GM18505 (cell line): ENCODE results near the gene SHISA6.

Experiments
- ATAC-seq: cut with Tn5 transposase; IDR thresholded peaks from one replicate; pipeline ENCODE4 v1.9.1; 2021; ENCODE audit not compliant: unreplicated experiment
- POLR2A ChIP-seq: IDR thresholded peaks from 4 replicates; pipeline ENCODE4 v1.6.1; 2011; ENCODE audit warnings: borderline replicate concordance; ENCODE audit not compliant: insufficient read depth, insufficient read length; ENCODE audit errors: extremely low read depth

The SHISA6 gene

GRCh38 chr17:11356371-11356770 lies 115.4 kb downstream of the SHISA6 start:
- no peak for ATAC-seq
- TF ChIP-seq POLR2A = no peak

DNA sequence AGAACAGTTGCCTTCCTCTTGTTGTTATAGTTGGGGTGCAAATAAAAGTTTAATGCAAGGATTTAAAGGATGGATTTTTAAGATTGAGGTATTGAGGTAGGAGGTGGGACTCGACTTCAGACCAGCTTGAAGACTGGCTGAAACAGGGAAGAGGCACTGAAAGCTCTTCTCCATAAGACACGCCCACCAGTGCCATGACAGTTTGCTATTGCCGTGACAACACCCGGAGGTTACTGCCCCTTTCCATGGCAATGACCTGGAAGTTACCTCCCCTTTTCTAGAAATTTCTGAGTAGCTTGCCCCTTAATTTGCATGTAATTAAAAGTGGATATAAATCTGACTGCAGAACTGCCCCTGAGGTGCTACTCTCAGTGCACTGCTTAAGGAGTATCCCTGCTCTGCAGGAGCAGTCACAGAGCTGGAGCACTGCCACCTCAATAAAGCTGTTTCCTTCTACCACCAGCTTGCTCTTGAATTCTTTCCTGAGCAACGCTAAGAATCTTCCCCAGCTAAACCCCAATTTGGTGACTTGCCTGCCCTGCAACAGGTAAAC lies 122.6 kb downstream of the SHISA6 start:
- TF ChIP-seq POLR2A = no peak
- no peak for ATAC-seq

DNA sequence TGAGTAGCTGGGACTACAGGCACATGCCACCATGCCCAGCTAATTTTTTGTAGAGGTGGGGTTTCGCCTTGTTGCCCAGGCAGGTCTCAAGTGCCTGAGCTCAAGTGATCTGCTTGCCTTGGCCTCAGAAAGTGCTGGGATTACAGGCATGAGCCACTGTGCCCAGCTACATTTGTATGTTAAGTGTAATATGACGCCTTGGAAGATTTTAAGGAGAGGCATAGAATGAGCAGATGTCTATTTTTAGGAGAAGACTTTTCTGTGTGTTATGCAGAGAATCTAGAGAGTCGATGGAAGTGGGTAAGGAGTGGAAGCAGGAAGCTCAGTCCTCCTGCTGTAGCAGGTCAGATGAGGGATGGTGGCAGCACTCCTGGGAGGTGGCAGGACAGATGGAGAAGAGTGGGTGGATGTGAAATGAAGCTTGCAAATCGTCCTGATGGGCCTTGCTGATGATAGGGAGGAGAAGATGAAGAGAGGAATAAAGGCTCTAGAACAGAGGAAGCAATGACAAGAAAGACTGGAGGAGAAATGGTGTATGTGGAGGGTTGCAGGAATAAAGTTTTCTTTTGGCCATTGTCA lies 125.3 kb downstream of the SHISA6 start:
- ATAC-seq = no peak
- no peak for TF ChIP-seq POLR2A

- TF ChIP-seq POLR2A = no peak
- ATAC-seq = no peak
Measured at GRCh38 chr17:11369575-11369974, 128.6 kb downstream of the SHISA6 start.

- ATAC-seq = no peak
- TF ChIP-seq POLR2A = no peak
Measured at GRCh38 chr17:11372692-11373091, 131.7 kb downstream of the SHISA6 start.

DNA sequence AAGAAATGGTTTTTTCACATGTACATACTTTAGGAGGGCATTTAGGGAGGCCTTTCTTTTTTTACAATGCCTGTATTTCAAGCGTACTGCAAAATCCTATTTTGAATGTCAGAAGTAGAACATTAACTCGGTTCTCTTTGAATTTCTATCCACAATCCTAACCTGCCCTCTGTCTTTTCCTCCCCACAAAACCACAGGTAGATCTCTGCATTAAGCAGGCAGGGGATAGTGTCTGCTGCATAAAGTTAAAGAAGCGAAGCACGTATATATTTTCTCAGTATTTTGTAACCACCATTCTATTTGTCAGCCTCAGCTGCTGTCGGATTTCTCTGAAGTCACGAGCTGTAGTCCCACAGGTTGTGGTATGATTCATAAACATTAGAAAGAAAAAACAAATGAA lies 137.5 kb downstream of the SHISA6 start:
- ATAC-seq = no peak
- TF ChIP-seq POLR2A = no peak

DNA sequence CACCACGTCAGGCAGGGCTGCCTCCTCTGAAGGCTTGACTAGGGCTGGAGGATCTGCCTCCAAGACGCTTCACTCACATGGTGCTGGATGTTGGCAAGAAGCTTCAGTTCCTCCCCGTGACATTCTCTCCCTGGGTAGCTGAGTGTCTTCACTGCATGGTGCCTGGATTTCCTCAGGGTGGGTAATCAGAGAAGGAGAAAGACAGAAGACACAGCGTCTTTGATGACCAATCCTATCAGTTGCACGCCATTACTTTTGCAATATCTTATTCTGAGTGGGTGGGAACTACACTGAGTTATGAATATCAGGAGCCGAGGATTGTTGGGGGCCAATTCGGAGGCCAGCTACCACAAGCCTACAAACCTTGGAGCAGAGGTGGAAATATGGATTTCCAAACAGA lies 139.7 kb downstream of the SHISA6 start:
- no peak for TF ChIP-seq POLR2A
- no peak for ATAC-seq

DNA sequence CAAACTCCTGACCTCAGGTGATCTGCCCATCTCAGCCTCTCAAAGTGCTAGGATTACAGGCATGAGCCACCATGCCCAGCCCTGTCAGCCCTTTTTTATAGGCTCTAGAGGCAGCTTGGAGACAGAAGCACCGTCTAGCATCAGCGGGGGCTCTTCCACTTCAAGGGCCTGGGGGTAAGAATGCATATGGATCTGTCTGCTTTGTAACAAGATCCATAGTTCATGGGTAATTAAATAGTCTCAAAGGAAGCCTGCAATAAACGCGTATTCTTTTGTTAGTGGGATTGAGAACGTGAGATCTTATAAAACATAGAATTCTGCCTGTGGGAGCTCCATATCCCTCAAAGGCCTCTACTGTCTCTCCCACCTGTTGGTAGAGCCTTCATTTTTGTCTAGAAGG lies 142.1 kb downstream of the SHISA6 start:
- ATAC-seq = no peak
- no peak for TF ChIP-seq POLR2A

DNA sequence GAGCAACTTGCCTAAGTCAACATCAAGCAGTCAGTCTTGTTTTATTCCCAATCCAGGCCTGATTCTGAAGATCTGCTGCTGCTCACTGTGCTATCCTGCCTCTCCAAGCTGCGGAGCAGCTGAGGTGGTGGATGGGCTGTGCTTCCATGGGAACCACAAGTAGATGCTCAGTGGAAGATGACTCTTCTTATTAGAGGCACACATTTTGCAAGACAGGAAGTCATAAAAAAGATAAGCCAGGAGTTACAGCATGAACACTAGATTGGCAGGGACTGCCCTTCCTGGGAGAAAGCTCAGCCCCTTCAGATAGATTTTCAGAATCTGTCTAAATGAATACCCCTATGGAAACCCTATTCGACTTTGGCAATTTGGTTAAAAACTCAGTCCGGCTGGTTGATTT lies 143.1 kb downstream of the SHISA6 start:
- no peak for TF ChIP-seq POLR2A
- no peak for ATAC-seq

DNA sequence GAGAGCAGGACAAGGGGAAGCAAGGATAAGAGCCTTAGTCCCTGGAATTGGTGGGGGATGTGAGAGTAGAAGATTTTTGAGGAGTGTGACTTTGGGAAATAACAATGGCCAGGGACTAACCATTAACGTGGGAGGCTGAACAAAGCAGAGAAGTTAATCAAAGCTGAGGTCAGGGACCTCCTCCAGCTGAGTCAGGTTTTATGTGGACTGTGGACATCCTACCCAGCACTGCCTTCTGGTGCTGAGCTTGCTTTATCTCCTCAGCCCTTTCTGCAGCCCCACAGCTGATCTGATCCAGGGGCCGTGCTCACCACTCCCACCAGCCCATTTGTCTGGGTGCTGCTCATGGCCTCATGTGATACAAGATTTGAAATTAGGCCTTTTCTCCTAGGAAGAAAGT lies 146.6 kb downstream of the SHISA6 start:
- ATAC-seq = no peak
- TF ChIP-seq POLR2A = no peak

DNA sequence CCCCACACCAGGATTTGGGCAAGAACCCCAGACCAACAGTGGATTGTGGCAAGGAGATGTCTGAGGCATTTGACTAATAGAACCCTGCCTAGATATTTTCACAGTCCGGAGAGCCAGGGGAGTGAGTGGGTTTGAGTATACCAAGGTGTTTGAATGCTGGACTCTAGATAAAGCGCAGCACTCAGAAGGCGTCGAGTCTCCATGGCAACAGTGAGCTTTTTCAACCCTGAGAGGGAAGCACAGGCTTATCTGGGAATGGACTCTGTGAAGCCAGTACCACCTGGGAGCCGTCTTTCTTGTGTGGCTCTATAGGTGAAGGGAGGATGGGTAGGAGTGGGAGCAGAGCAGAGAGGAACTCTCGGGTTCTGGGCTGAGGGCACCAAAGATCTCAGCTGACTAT lies 147.0 kb downstream of the SHISA6 start:
- TF ChIP-seq POLR2A = no peak
- ATAC-seq = no peak

DNA sequence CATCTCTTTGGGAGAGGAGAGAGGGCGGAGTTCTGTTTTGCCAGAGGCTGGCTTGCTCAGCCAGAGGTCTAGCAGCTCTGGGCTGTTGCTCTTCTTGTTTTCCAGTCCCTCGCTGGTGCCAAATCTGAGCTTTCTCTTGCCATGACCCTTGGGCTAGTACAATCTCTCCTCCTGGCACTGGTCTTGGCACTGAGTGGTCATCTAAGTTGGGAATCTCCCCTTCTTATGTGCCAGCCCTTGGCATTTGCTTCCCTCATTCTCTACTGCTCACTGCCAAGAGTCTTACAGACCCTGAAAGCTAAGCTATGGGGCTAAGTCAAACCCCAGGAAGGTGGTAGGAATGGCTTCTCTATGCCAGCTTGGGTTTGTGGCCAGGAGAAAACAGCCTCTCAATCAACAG lies 148.6 kb downstream of the SHISA6 start:
- TF ChIP-seq POLR2A = no peak
- ATAC-seq = no peak

GRCh38 chr17:11391134-11391533 lies 150.1 kb downstream of the SHISA6 start:
- TF ChIP-seq POLR2A = no peak
- ATAC-seq = no peak

DNA sequence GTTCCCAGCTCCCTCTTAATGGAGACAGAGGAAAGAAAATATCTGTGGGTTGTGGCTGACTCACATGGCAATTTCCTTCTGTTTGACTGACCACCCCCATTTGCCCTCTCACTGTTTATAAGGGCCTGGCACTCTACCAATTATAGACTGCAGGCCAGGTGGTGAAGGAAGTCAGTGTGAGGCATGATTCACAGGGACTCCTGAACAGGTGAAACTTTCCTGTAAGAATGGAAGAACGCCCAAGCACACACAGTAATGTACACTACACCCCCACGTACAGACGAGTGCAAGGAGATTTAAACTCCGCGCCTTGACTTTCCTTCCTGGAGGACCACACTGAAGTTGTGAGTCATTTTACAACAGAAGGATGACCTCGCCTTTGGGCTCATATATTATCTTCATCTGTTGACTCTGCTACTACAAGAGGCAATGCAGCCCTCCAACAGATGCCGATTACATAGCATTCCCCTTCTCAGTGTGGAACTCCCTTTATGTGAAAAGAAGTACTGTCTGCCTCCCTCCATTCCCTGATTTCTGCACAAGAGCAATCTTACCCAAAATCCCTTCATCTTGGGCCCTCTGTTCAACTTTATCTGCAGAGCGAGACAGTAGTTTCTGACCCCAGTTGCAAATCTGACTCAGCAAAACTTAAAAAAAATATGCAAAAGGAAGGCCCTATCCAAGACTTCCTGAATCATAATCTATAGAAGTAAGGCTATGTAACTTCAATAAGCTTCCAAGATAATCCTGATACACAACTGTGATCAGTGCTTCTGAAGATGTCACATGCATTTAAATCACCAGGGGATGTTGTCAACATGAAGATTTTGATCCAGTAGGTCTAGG lies 163.6 kb downstream of the SHISA6 start:
- TF ChIP-seq POLR2A = no peak
- ATAC-seq = no peak

DNA sequence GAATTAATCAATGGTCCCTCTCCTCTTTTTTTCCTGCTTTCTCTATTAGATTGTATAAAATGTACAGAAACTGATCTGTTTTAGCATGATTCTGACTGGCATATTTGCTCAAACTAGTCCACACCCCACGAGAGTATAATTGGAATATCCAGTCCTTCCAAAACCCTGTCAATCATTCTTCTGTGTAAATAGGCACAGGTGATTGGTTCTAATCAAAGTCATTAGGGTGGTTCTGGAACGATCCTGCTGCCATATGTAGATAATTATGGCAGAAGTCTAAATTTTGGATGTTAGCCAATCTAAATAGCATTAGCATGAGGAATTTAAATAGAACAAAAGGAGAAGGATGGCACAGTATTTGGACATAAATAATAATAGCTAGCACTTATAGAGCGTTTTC lies 165.7 kb downstream of the SHISA6 start:
- no peak for ATAC-seq
- no peak for TF ChIP-seq POLR2A

DNA sequence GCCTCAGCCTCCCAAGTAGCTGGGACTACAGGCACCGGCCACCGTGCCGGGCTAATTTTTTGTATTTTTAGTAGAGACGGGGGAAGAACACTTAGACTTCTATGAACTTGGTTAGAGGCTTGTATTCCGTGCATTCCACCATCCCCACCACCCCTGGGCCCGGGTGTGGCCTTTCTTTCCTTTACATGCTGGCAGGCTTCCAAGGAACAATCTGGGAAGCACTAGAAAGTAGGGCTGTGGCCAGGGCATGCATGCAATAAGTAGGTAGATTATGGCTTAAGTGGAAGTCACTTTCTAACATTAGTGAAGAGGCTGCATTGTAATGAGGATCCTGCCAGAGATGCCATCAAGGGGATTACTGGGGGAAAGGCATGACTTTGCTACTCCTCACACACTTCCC lies 171.6 kb downstream of the SHISA6 start:
- no peak for ATAC-seq
- TF ChIP-seq POLR2A = no peak
